IMR-90 (cell line): Measurements from ENCODE around the gene AHDC1. TPM values are rescaled to one million over a fixed set of nuclear protein-coding genes. Genes with fewer than 3 reads are reported as not detected.

Experiments used
- ATAC-seq: fragments of 200-7000 bp; cut with Tn5 transposase; 2 replicates; pipeline ENCODE4 v1.9.1; 2020; ENCODE audit warnings: low read depth, mild to moderate bottlenecking, moderate library complexity
- BruUV-seq: library from RNA; stranded (reverse); fragments of 400-500 nt; replicated peaks from 2 replicates; lab custom pipeline; 2021; lab: Mats Ljungman, UMichigan
- CTCF ChIA-PET: fragments of 300-600 bp; formaldehyde crosslinking; extraction: SDS; loops from one replicate; lab custom pipeline; 2021; ENCODE audit warnings: antibody characterized with exemption; lab: Yijun Ruan, JAX
- POLR2A ChIA-PET: fragments of 300-600 bp; sonication (Branson Sonifier 250); formaldehyde crosslinking; loops from one replicate; lab custom pipeline; 2022; ENCODE audit warnings: antibody characterized with exemption; ENCODE audit not compliant: unreplicated experiment; lab: Charles Lee
- DNase-seq: peaks from one replicate; pipeline ENCODE4 v3.0.0; 2013
- H2AFZ ChIP-seq: replicated peaks from 2 replicates; pipeline ENCODE3; 2013; ENCODE audit warnings: low read length, mild to moderate bottlenecking; ENCODE audit not compliant: poor library complexity
- H2AK5ac ChIP-seq: 2 replicates; pipeline ENCODE4 v1.6.1; 2013; ENCODE audit warnings: low read depth, low read length, inconsistent platforms
- H2AK9ac ChIP-seq: replicated peaks from 2 replicates; pipeline ENCODE3; 2013; ENCODE audit warnings: mild to moderate bottlenecking, low read depth, low read length, moderate library complexity; ENCODE audit not compliant: poor library complexity
- H2BK120ac ChIP-seq: 2 replicates; pipeline ENCODE4 v1.6.1; 2013; ENCODE audit warnings: low read depth, low read length, inconsistent platforms
- H2BK15ac ChIP-seq: 3 replicates; pipeline ENCODE4 v1.6.1; 2013; ENCODE audit warnings: low read depth, low read length, inconsistent platforms
- H2BK20ac ChIP-seq: 2 replicates; pipeline ENCODE4 v1.6.1; 2013; ENCODE audit warnings: low read depth, mild to moderate bottlenecking, inconsistent platforms, low read length, moderate library complexity
- H2BK5ac ChIP-seq: 2 replicates; pipeline ENCODE4 v1.6.1; 2013; ENCODE audit warnings: mild to moderate bottlenecking, low read depth, low read length, inconsistent platforms; ENCODE audit not compliant: poor library complexity, severe bottlenecking
- H3K14ac ChIP-seq: replicated peaks from 2 replicates; pipeline ENCODE4 v1.6.1; 2013; ENCODE audit warnings: low read depth, low read length, inconsistent platforms
- H3K18ac ChIP-seq: 2 replicates; pipeline ENCODE4 v1.6.1; 2013; ENCODE audit warnings: low read depth, low read length, control low read depth
- H3K23ac ChIP-seq: 2 replicates; pipeline ENCODE4 v1.6.1; 2013; ENCODE audit warnings: low read depth, low read length, inconsistent platforms
- H3K27ac ChIP-seq: 2 replicates; pipeline ENCODE4 v1.5.1; 2013; ENCODE audit warnings: mild to moderate bottlenecking, control low read depth, low read length; ENCODE audit not compliant: insufficient read depth
- H3K27me3 ChIP-seq: 2 replicates; pipeline ENCODE4 v1.6.1; 2013; ENCODE audit warnings: low read length; ENCODE audit not compliant: control insufficient read depth, insufficient read depth
- H3K36me3 ChIP-seq: 2 replicates; pipeline ENCODE4 v1.6.1; 2013; ENCODE audit warnings: low read length, mixed read lengths; ENCODE audit not compliant: control insufficient read depth, insufficient read depth
- H3K4ac ChIP-seq: 2 replicates; pipeline ENCODE4 v1.6.1; 2013; ENCODE audit warnings: low read depth, low read length, inconsistent platforms
- H3K4me1 ChIP-seq: 2 replicates; pipeline ENCODE4 v1.6.1; 2013; ENCODE audit warnings: low read length, mixed read lengths; ENCODE audit not compliant: control insufficient read depth, insufficient read depth
- H3K4me2 ChIP-seq: 2 replicates; pipeline ENCODE4 v1.6.1; 2013; ENCODE audit warnings: low read depth, mild to moderate bottlenecking, control low read depth, low read length, moderate library complexity
- H3K4me3 ChIP-seq: 2 replicates; pipeline ENCODE4 v1.5.1; 2013; ENCODE audit warnings: low read depth, mild to moderate bottlenecking, control low read depth, low read length, moderate library complexity; ENCODE audit not compliant: insufficient read depth
- H3K56ac ChIP-seq: 2 replicates; pipeline ENCODE4 v1.6.1; 2013; ENCODE audit warnings: low read length, inconsistent platforms; ENCODE audit not compliant: insufficient read depth; ENCODE audit errors: extremely low read depth
- H3K79me1 ChIP-seq, 2 experiments: 2 replicates each; pipeline ENCODE4 v1.6.1; 2013; ENCODE audit warnings: low read length in 2 of 2, inconsistent platforms in 1 of 2, low read depth in 1 of 2
- H3K9ac ChIP-seq: 2 replicates; pipeline ENCODE4 v1.6.1; 2013; ENCODE audit warnings: low read depth, low read length, control low read depth
- H3K9me1 ChIP-seq: 2 replicates; pipeline ENCODE4 v1.6.1; 2013; ENCODE audit warnings: low read length, inconsistent platforms; ENCODE audit not compliant: insufficient read depth
- H3K9me3 ChIP-seq: 2 replicates; pipeline ENCODE4 v1.6.1; 2013; ENCODE audit warnings: low read length; ENCODE audit not compliant: control insufficient read depth, insufficient read depth
- H4K20me1 ChIP-seq: 2 replicates; pipeline ENCODE4 v1.6.1; 2013; ENCODE audit warnings: low read length, inconsistent platforms; ENCODE audit not compliant: insufficient read depth
- H4K5ac ChIP-seq: 2 replicates; pipeline ENCODE4 v1.6.1; 2013; ENCODE audit warnings: mild to moderate bottlenecking, low read depth, low read length, control low read depth
- H4K8ac ChIP-seq, 2 experiments: 2 replicates each; pipeline ENCODE4 v1.6.1; 2013; ENCODE audit warnings: low read depth in 2 of 2, low read length in 2 of 2, control low read depth in 1 of 2, inconsistent platforms in 1 of 2
- H4K91ac ChIP-seq: 2 replicates; pipeline ENCODE4 v1.6.1; 2013; ENCODE audit warnings: low read depth, low read length, inconsistent platforms; ENCODE audit not compliant: insufficient read depth
- CEBPB ChIP-seq: IDR thresholded peaks from 2 replicates; pipeline ENCODE4 v1.6.1; 2012; ENCODE audit warnings: low read depth, low read length, improper control_type of control experiment
- CTCF ChIP-seq: conservative IDR thresholded peaks from 2 replicates; pipeline ENCODE4 v1.5.1; 2012; ENCODE audit warnings: mild to moderate bottlenecking, low read depth, low read length, improper control_type of control experiment
- FOS ChIP-seq: fragments of 150-350 bp; IDR thresholded peaks from 2 replicates; pipeline ENCODE4 v1.6.1; 2016; ENCODE audit warnings: low read depth, low read length
- MAFK ChIP-seq: IDR thresholded peaks from 2 replicates; pipeline ENCODE4 v1.6.1; 2012; ENCODE audit warnings: low read depth, low read length, improper control_type of control experiment
- MAZ ChIP-seq: IDR thresholded peaks from 2 replicates; pipeline ENCODE4 v1.6.1; 2012; ENCODE audit warnings: low read depth, mild to moderate bottlenecking, low read length, improper control_type of control experiment, moderate library complexity, borderline replicate concordance
- MXI1 ChIP-seq: IDR thresholded peaks from 2 replicates; pipeline ENCODE4 v1.6.1; 2012; ENCODE audit warnings: low read depth, mild to moderate bottlenecking, low read length, moderate library complexity, borderline replicate concordance
- NFE2L2 ChIP-seq: fragments of 150-350 bp; IDR thresholded peaks from 2 replicates; pipeline ENCODE4 v1.6.1; 2016; ENCODE audit warnings: low read depth, mild to moderate bottlenecking, low read length
- POLR2A ChIP-seq: IDR thresholded peaks from 2 replicates; pipeline ENCODE4 v1.6.1; 2012; ENCODE audit warnings: mild to moderate bottlenecking, low read depth, low read length
- RAD21 ChIP-seq: IDR thresholded peaks from 2 replicates; pipeline ENCODE4 v1.6.1; 2012; ENCODE audit warnings: low read length, improper control_type of control experiment
- RCOR1 ChIP-seq: IDR thresholded peaks from 2 replicates; pipeline ENCODE4 v1.6.1; 2012; ENCODE audit warnings: mild to moderate bottlenecking, low read length, improper control_type of control experiment; ENCODE audit not compliant: insufficient replicate concordance
- RFX5 ChIP-seq: IDR thresholded peaks from 2 replicates; pipeline ENCODE4 v1.8.0; 2012; ENCODE audit warnings: low read depth, mild to moderate bottlenecking, low read length, moderate library complexity
- SMC3 ChIP-seq: fragments of 150-350 bp; IDR thresholded peaks from 2 replicates; pipeline ENCODE4 v1.6.1; 2016; ENCODE audit warnings: low read depth, mild to moderate bottlenecking, antibody characterized with exemption, low read length, moderate library complexity
- WGBS, 2 experiments: methylation state at CpG; one replicate each; pipeline versions ENCODE4 v1.1.5 to v1.1.7; 2013; ENCODE audit warnings: missing lambda C conversion rate in 2 of 2; ENCODE audit not compliant: insufficient read length in 1 of 2; ENCODE audit errors: extremely low coverage in 2 of 2; 5-methylcytosine and 5-hydroxymethylcytosine counted together
- dilution Hi-C: fragments of 300-500 bp; cut with HindIII; formaldehyde crosslinking; loops from one replicate; pipeline ENCODE4 v1.14.3; 2018; ENCODE audit warnings: low sequenced_read_pairs; ENCODE audit not compliant: unreplicated experiment
- in situ Hi-C: fragments of 300-500 bp; cut with MboI; formaldehyde crosslinking; loops from 3 replicates; pipeline ENCODE4 v1.14.3; 2019; ENCODE audit warnings: low sequenced_read_pairs, inconsistent platforms, mixed read lengths
- intact Hi-C: fragments of 100-400 bp; cut with micrococcal nuclease; formaldehyde crosslinking; loops from 2 replicates; pipeline ENCODE4 v1.10.0; 2022
- polyA plus RNA-seq, 3 experiments: library from polyadenylated mRNA; depleted of rRNA; stranded (reverse); fragments of >200 nt; gene quantifications; 2 replicates each; pipeline ENCODE4 v1.2.3, GENCODE V29; 2012; ENCODE audit warnings: low replicate concordance in 1 of 3
- total RNA-seq: library from RNA; depleted of rRNA; stranded (reverse); fragments of >200 nt; gene quantifications from 2 replicates; pipeline ENCODE4 v1.2.3, GENCODE V29; 2012
- TF ChIP-seq, protein P1 (sequence below): fragments of 150-350 bp; IDR thresholded peaks from 2 replicates; pipeline ENCODE4 v1.6.1; 2016; ENCODE audit warnings: low read depth, mild to moderate bottlenecking, low read length, moderate library complexity, borderline replicate concordance
- TF ChIP-seq, protein P2 (sequence below): fragments of 150-350 bp; IDR thresholded peaks from 2 replicates; pipeline ENCODE4 v1.6.1; 2017; ENCODE audit warnings: mild to moderate bottlenecking, antibody characterized with exemption, low read length, low read depth

AHDC1 gene
- total and polyA plus RNA-seq, 2 of the 4 experiments (the other 2 are of a cell fraction), result 2.0 to 11.6 TPM

GRCh38 chr1:27630859-27631491 lies 27.0 kb upstream of the AHDC1 start:
- Histone ChIP-seq H4K91ac (no peak overlapping the region), H2BK20ac (no peak overlapping the region), H3K27ac (no peak overlapping the region), H2AK5ac (no peak overlapping the region), H3K4ac (no peak overlapping the region), H2AK9ac (no peak overlapping the region), H2AFZ (no peak overlapping the region), H4K8ac (no peak overlapping the region), H3K4me3 (no peak overlapping the region), H3K9me3 (no peaks in the 10 kb centered on the region), H3K23ac (no peak overlapping the region), H2BK120ac (no peak overlapping the region), H3K14ac (no peak overlapping the region), H3K36me3 (no peaks in the 10 kb centered on the region), H4K20me1 (no peaks in the 10 kb centered on the region), H3K9ac (no peak overlapping the region), H2BK5ac (no peak overlapping the region), H3K79me1 (no peaks in the 10 kb centered on the region), H3K4me2 (no peak overlapping the region), H2BK15ac (no peak overlapping the region), H3K4me1 (no peaks in the 10 kb centered on the region), H3K9me1 (no peaks in the 10 kb centered on the region), H4K5ac (no peak overlapping the region), H3K18ac (no peak overlapping the region), H3K27me3 (peaks cover 61% of the 10 kb centered on the region), H3K56ac (no peak overlapping the region)
- ATAC-seq (no peak), DNase-seq (no peak)
- dilution Hi-C loops (no loop called here), intact Hi-C loops (no loop called here), in situ Hi-C loops (no loop called here)
- TF ChIP-seq CEBPB, result no peak
- no peak for TF ChIP-seq RAD21
- TF ChIP-seq, protein P1, sequence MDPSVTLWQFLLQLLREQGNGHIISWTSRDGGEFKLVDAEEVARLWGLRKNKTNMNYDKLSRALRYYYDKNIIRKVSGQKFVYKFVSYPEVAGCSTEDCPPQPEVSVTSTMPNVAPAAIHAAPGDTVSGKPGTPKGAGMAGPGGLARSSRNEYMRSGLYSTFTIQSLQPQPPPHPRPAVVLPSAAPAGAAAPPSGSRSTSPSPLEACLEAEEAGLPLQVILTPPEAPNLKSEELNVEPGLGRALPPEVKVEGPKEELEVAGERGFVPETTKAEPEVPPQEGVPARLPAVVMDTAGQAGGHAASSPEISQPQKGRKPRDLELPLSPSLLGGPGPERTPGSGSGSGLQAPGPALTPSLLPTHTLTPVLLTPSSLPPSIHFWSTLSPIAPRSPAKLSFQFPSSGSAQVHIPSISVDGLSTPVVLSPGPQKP, result no peak
- TF ChIP-seq NFE2L2, result no peak
- TF ChIP-seq SMC3, result no peak
- TF ChIP-seq POLR2A, result no peak
- no peak for TF ChIP-seq MXI1
- TF ChIP-seq RCOR1, result no peak
- no peak for TF ChIP-seq MAZ
- TF ChIP-seq, protein P2, sequence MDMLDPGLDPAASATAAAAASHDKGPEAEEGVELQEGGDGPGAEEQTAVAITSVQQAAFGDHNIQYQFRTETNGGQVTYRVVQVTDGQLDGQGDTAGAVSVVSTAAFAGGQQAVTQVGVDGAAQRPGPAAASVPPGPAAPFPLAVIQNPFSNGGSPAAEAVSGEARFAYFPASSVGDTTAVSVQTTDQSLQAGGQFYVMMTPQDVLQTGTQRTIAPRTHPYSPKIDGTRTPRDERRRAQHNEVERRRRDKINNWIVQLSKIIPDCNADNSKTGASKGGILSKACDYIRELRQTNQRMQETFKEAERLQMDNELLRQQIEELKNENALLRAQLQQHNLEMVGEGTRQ, result no peak
- TF ChIP-seq MAFK, result no peak
- no peak for TF ChIP-seq CTCF
- TF ChIP-seq FOS, result no peak
- TF ChIP-seq RFX5, result no peak
- ChIA-PET POLR2A (no interaction called here), CTCF (no interaction called here)
- 60% methylated on average over 1 of the region's 5 CpGs; no CpG with 5 or more reads in 1 of the 2 experiments for WGBS, 2 experiments
- BruUV-seq, result no TSS peak
